GOT3 (cell line): ENCODE measurements around the gene KRTAP10-7.
"Not testable (repeated sequence)": the region's sequence is repeated elsewhere in the genome, so short reads cannot be mapped to it uniquely, and the experiment has no call there.

Source experiments
- DNase-seq: peaks from one replicate; lab custom pipeline; 2025; ENCODE audit warnings: mixed read lengths; lab: John Stamatoyannopoulos, UW

KRTAP10-7 gene

DNA sequence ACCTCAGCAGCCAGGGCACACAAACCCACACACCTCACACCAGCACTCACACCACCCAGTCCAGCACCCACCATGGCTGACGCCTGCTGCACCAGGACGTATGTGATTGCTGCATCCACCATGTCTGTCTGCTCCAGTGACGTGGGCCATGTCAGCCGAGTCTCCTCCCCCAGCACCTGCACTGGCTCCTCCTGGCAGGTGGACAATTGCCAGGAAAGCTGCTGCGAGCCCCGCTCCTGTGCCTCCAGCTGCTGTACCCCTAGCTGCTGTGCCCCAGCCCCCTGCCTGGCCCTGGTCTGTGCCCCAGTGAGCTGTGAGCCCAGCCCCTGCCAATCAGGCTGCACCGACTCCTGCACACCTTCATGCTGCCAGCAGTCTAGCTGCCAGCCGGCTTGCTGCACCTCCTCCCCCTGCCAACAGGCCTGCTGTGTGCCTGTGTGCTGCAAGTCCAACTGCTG, 11.7 kb downstream of the KRTAP10-7 start, which contains the start of gene KRTAP10-8:
Gene KRTAP10-8 (plus strand): TSS at position 51 of the 458 bp plus-strand sequence. CDS start 22 bp downstream, at position 73.
- no peak for DNase-seq

DNA sequence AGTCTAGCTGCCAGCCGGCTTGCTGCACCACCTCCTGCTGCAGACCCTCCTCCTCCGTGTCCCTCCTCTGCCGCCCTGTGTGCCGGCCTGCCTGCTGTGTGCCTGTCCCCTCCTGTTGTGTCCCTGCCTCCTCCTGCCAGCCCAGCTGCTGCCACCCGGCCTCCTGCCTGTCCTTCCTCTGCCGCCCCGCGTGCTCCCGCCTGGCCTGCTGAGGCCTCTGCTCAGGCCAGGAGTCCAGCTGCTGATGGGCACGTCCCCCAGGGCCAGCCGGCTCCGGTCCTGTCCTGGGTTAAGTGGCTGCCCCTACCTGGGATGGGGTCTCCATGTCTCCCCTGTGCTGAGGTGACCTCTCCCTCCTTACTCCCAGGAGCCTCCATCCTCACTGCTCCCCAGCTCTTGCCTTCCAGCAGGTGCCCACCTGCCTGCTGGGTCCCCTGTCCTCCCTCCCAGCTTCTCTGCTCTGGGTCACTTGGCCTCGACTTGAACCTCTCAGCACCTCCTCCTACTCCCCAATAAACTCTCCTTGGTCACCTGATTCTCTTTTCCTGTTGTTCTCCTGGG, 12.4 kb downstream of the KRTAP10-7 start:
- no peak for DNase-seq

DNA sequence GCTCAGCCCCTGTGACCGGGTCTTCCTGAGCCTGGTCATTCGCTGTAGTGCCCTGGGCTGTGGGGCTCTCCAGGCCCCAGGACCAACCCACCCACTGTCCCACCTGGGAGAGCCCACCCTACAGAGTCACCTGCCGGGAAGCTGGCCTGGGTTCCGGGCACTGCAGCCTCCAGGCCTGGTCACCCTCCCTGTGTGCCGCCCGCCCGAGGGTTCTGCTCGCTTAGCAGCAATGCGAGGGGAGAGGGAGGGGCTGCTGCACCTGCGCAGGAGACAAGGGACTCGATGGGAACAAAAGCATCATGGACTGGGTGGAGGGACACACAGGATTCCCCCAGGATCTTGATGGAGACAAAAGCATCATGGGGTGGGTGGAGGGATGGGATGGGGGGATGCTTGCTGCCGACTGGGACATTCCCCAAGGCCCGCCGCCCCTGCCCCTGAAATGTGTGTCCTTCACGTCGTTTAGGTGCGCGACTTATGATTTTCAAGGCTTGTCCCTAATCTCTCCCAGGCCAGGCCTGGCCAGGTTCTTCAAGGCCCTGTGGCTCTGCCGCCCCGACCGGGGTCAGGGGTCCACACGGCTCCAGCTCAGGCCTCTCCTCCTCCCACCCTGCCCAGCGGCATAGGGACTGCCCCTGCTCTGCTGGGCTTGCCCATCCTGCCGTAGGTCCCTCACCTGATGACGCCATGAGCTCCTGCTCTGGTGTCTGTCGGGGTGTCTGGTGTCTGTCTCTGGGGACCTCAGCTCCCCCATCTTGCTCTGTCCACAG, 13.2 kb downstream of the KRTAP10-7 start:
- no peak for DNase-seq

DNA sequence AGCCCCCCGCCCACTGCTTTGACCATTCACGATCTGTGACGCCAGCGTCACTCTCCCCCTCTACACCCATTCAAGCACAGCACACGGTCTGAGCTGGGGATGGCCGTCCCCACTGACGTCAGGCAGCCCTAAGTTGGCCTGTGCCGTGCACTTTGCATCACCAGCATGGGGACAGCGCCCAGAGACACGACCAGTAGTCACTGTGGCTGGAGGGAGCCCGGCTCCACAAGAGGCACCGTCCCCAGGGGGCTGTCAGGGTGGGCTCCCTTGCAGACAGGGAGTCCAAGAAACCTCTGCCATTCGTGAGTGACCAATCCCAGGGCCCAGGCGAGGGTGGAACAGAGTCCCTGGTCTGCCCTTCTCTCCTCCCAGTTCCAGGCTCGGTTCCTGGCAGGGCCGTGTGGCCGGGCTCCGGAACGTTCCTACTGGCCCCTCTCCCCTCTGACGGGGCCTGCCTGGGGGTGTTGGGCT, 13.8 kb downstream of the KRTAP10-7 start:
- DNase-seq: no peak

DNA sequence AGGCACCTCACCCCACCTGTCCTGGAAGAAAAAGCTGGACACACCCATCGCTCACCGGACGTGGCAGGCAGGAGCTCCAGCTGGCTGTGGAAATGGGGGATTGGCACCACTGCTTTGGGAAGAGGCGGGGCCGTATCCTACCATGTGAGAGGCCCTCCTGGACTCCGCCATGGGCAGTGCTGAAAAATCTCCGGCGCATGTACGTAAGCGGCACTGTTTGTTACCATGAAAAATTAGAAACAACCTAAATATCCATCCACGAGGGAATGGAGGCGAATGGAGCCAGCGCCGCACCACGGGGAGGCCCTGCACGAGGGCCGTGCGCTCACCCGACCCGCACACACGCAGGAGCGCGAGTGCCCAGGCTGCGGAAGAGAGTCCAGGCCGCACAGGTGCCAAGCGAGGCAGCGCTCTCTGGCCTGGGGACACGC, 14.6 kb downstream of the KRTAP10-7 start:
- DNase-seq: no peak

DNA sequence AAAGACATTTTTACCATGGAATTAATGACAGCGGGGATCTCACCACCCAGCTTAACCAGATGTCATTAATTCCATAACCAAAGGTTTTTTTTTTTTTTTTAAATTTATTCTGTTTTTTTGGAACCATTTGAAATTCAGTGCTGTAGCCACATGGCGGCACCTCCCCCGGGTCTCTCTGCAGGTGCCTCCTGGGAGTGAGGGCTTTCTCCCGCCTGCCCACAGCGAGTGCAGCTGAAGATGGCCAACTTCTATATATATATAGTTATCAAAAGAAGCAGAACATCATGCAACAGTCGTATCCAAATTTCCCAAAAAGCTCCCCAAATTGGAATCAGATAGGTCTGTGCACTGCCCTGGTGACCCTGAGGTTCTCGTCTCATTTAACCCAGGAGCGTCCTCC, 15.1 kb downstream of the KRTAP10-7 start:
- no peak for DNase-seq

DNA sequence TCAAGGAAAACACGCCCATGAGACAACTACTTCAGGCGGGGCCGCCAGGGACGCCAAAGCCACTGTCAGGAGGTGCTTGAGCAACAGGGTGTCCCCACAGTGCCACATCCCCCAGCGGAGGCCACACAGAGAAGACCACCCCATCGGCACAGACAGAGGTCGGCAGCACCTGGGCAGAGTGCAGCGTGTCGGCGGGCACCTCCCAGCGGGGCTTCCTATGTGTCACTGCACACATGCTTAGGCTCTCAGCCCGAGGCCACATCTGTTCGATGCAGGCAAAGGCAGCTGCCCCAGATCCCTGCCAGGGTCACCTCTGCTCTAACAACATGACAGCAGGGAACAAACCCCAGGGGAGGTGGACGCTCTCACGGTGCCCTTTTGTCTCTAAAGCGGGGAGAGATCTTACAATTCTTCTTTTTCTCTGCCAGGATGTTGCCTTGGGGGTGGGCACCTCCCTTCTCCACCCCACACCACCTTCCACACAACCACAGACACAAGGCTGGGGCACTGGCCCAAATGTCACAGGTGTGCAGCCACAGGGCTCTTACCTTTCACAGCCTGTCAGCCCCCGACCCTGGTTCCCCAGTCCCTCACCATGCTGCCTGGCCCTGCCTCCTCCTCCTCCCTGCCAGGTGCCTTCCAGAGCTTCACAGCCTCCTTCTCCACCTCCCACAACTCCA, 15.7 kb downstream of the KRTAP10-7 start:
- no peak for DNase-seq

DNA sequence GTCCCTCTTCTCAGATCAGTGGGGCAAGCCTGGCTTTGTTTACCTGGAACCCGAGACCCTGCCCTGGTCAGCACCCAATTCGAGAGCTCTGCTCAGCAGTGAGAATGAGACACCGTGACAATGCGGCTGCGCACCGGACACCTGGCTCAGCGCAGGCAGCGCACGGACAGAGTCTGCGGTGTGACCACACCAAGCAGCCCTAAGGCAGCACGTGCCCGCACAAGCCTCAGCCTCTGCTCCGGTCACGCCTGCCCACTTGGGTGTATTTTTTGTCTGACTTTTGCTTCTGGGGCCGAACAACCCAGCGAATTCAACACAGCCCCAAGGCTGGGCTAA, 16.2 kb downstream of the KRTAP10-7 start:
- no peak for DNase-seq

DNA sequence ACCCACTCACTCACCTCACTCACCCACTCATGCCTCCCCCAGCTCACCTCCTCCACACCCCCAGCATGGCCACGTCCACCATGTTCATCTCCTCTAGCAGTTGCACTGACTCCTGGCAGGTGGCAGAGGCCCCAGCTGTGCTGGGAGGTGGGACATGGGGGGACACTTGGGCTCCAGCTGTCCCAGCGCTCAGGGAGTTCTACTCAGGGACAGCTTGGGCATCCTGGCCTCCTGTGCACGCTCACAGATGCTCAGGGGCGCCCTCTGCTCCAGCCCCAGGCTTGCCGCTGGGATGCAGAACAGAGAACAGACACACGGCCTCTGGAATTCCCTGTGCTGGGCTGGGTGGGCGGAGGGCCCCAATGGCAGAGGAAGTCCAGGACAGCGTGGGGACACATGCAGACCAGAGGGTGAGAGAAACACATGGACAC, 16.7 kb downstream of the KRTAP10-7 start:
- DNase-seq: no peak

DNA sequence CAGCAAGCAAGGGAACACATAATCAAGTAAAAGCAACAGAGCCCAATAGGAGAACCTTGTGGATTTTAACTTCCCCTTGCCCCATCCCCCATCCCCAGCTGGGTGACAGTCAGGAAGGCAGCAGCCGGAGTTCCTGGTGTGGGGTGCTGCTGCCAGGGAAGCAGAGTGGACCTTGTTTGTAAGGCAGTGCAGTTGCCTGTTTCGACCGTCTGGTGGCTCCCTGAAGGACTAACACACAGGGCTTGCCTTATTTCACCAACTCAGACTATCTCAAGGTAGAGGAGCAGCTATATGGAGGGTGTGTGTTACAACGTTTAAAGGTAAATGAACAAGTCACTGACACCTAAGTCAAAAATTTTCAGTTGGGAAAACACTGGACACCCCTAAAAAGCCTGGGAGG, 18.1 kb downstream of the KRTAP10-7 start:
- no peak for DNase-seq

DNA sequence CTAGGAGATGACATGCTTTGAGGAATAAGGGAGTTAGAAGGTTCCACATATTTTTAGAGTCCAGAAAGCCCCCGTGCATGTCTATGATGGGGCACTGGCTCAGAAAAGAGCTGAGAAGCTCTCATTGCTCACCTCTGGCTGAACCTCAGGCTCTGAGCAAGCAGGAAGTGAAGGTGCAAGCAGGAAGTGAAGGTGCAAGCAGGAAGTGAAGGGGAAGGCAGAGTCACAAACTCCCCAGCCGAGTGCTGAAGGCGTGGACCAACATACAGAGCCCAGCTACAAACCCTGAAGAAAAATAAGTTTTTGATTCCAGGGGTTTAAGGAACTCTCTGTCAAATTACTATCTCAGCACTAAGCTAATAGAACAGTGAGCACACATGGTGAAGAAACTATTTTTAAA, 18.5 kb downstream of the KRTAP10-7 start:
- no peak for DNase-seq

DNA sequence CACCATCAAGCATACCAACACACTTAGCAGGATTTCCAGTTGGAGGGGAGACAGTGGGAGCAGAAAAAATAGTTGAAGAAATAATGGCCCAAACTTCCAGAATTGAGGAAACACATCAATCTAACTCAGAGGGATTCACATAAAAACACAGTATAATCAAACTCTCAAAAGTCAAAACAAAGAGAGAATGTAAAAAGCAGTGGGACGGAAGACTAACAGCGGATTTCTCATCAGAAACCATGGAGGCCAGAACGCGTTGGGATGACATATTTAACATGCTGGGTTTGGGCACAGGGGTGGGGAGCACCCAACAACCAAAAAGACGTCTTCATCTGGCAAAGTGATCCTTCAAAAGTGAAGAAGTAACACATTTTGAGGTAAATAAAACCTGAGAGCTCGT, 19.5 kb downstream of the KRTAP10-7 start:
- DNase-seq: no peak

DNA sequence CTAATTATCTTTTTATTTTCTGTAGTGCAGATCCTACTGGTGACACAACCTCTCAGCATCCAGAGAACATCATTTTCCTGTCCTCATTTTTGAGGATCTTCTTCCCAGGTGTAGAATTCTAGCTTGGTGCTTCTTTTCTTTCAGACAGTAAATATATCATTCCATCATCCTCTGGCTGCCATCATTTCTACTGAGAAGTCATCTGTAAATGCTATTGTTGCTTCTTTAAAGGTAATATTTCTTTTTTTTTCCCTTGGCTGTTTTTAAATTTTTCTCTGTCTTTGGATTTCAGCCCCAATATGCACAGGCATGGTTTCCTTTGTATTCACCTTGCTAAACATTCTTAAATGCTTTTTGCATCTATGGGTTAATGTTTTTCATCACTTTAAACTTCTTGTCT, 23.2 kb downstream of the KRTAP10-7 start:
- DNase-seq: no peak

DNA sequence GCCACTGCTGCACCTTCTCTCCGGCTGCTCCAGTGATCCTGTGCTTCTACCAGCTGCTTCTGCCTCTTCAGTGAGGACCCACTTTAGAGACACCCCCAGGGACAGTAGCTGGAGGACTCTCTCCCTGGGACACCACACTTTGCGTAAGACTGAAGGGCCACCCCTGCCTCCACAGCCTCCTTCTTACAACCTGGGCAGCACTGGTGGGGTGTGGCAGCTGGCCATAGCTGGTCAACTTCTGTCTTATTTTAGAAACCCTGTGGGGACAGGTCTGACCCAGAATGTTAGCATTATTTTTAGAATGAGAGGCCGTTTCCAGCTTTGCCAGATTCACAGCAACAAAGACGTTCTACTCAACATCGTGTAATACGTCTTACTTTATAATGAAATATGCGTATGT, 25.4 kb downstream of the KRTAP10-7 start:
- no peak for DNase-seq

DNA sequence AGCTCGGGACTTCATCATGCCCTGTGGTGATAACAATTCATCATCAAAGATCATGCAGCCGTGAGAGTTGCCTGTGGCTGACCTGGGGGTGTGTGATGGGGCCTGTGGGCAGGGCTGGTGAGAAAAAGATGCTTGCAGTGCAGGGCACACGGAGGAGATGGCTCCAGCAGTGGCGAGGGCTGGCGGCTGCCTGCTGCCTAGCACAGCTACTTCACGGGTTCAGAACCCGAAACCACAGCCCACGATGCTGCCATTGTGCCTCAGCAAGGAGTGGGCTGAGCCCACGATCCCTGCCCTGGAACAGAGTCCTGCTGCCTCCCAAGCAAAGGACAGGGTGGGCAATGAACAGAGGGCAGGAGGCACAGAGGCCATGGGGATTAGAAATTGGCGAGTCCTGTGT, 25.9 kb downstream of the KRTAP10-7 start:
- DNase-seq: no peak

DNA sequence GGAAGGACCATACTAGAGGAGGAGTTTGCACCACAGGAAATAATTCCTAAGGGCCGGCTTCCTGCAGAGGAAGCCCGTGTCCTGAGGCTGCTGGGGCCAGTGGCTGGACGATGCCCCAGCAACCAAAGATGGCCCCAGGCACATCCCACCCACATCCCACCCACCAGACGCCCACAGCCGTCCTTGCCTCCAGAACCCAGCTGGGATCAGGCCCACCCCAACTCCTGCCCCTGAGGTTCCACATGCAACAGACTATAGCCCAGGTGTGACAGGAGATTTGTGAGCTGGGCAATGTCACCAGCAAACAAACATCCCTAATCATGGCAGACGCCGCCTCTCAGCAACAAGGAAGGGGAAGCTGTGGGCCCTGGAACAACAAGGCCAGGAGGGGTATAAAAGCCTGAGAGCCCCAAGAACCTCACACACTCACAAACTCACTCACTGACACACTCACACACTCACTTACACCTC, 26.3 kb downstream of the KRTAP10-7 start, which contains the start of gene KRTAP10-9:
Gene KRTAP10-9 (plus strand): TSS at position 421 of the 471 bp plus-strand sequence. CDS start 79 bp downstream, outside the sequence.
- DNase-seq: no peak

DNA sequence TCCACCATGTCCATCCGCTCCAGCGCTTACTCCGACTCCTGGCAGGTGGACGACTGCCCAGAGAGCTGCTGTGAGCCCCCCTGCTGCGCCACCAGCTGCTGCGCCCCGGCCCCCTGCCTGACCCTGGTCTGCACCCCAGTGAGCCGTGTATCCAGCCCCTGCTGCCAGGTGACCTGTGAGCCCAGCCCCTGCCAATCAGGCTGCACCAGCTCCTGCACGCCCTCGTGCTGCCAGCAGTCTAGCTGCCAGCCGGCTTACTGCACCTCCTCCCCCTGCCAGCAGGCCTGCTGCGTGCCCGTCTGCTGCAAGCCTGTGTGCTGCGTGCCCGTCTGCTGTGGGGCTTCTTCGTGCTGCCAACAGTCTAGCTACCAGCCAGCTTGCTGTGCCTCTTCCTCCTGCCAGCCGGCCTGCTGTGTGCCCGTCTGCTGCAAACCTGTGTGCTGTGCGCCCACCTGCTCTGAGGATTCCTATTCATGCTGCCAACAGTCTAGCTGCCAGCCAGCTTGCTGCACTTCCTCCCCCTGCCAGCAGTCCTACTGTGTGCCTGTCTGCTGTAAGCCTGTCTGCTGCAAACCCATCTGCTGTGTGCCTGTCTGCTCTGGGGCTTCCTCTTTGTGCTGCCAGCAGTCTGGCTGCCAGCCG, 26.9 kb downstream of the KRTAP10-7 start:
- not testable (repeated sequence) for DNase-seq

DNA sequence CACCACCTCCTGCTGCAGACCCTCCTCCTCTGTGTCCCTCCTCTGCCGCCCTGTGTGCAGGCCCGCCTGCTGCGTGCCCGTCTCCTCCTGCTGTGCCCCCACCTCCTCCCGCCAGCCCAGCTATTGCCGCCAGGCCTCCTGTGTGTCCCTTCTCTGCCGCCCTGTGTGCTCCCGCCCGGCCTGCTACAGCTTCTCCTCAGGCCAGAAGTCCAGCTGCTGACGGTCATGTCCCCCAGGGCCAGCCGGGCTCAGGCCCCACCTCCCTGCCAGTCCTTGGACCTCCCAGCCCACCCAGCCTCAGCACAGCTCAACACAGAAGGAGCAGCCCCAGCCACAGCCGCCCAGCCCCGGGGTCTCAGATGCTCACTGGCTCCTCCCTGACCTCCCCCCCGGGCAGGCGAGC, 27.4 kb downstream of the KRTAP10-7 start:
- not testable (repeated sequence) for DNase-seq

DNA sequence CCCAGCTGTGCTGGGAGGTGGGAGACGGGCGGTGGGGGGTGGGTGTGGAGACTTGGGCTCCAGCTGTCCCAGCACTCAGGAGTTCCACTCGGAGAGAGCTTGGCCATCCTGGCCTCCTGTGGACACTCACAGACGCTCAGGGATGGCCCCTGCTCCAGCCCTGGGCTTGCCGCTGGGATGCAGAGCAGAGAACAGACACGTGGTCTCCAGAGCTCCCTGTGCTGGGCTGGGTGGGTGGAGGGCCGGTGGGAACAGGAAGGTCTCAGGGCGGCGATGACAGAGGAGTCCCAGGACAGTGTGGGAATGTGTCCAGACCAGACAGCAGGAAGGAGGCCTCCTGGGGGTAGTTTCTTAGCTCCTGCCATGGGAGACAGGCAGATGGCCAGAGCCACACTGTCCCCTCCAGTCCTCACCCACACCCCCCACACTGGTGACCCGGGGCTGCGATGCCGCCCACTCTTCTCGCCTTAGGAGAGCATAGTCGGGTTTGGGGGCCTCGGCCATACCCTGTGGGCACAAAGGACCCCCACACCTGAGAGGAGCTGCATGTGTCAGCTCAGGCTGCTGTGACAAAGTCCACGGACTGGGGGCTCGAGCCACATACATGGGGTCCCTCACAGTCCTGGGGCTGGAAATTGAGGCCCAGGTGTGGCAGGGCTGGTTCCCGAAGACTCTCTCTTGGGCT, 28.5 kb downstream of the KRTAP10-7 start:
- DNase-seq: no peak

DNA sequence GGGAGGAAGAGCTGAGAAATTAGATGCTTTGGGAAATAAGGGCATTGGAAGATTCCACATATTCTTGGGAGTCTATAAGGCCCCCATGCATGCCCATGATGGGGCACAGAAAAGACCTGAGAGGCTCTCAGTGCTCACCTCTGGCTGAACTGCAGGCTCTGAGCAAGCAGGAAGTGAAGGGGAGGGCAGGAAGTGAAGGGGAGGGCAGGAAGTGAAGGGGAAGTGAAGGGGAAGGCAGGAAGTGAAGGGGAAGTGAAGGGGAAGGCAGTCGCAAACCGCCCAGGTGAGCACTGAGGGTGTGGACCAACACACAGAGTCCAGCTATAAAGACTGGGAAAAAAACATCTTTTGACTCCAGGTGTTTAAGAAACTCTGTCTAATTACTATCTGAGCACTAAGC, 30.0 kb downstream of the KRTAP10-7 start:
- no peak for DNase-seq

DNA sequence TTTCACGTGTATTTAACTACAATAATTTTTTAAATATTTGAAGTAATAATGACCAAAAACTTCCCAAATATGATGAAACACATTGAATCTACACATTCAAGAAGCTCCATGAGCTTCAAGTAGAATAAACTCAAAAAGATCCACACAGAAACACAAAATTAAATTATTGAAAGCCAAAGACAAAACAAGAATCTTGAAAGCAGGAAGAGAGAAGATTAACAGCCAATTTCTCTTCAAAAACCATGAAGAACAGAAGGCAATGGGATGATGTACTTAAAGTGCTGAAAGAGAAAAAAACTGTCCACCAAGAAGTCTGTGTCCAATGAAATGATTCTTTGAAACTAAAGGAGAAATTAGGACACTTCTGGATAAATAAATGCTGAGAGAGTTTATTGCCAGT, 31.7 kb downstream of the KRTAP10-7 start:
- DNase-seq: no peak
